ENCODE data around the gene DGKB.

DNA sequence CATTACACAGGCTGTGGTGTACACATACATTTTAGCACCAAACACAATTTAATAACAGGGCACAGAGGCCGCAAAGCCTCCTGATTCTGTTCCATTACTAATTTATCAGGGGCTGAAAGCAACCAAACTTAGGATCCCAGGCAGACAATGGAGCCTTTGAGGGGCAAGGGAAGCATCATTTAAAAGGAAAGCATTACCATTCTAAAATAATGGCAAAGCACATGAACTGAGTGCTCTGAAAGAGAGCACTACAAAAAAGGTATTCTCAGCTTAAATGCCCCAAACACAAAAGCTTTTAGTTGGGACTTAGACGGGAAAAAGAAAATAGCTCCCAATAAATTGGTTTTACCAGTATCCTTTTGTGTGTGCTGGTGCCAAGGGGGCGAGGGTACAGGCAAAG, 631.1 kb downstream of the DGKB start:
- TF ChIP-seq, protein P1, sequence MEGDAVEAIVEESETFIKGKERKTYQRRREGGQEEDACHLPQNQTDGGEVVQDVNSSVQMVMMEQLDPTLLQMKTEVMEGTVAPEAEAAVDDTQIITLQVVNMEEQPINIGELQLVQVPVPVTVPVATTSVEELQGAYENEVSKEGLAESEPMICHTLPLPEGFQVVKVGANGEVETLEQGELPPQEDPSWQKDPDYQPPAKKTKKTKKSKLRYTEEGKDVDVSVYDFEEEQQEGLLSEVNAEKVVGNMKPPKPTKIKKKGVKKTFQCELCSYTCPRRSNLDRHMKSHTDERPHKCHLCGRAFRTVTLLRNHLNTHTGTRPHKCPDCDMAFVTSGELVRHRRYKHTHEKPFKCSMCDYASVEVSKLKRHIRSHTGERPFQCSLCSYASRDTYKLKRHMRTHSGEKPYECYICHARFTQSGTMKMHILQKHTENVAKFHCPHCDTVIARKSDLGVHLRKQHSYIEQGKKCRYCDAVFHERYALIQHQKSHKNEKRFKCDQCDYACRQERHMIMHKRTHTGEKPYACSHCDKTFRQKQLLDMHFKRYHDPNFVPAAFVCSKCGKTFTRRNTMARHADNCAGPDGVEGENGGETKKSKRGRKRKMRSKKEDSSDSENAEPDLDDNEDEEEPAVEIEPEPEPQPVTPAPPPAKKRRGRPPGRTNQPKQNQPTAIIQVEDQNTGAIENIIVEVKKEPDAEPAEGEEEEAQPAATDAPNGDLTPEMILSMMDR (IDR thresholded peaks at IDR 0.05): no peak
- TF ChIP-seq EP300 (IDR thresholded peaks at IDR 0.05; ENCODE audit: low read depth): no peak
- TF ChIP-seq POLR2A (IDR thresholded peaks at IDR 0.05): no peak
- TF ChIP-seq POLR2AphosphoS5 (IDR thresholded peaks at IDR 0.05): no peak
